GM23338 (cell line): ENCODE results near the gene DAND5. TPM values are rescaled to one million over a fixed set of nuclear protein-coding genes. Genes with fewer than 3 reads are reported as not detected.

Experiments
- ATAC-seq: fragments of 200-7000 bp; cut with Tn5 transposase; 3 replicates; pipeline ENCODE4 v1.9.1; 2020
- DNase-seq: peaks from one replicate; pipeline ENCODE4 v3.0.0-alpha.2; 2015; ENCODE audit warnings: low spot score
- H2AFZ ChIP-seq: fragments of 200-600 bp; sonication (generic); 2 replicates; pipeline ENCODE4 v1.8.0; 2016; ENCODE audit warnings: antibody characterized with exemption, mild to moderate bottlenecking, moderate library complexity
- H3F3A ChIP-seq: fragments of 200-600 bp; sonication (generic); replicated peaks from 2 replicates; pipeline ENCODE4 v1.8.0; 2017; ENCODE audit warnings: antibody characterized with exemption, mixed run types, low read depth
- H3K27ac ChIP-seq: fragments of 200-600 bp; sonication (generic); 2 replicates; pipeline ENCODE4 v1.6.1; 2016; ENCODE audit warnings: low read depth
- H3K27me3 ChIP-seq: fragments of 200-600 bp; sonication (generic); 2 replicates; pipeline ENCODE4 v1.8.0; 2016; ENCODE audit warnings: mild to moderate bottlenecking, mixed run types, moderate library complexity; ENCODE audit not compliant: insufficient read depth
- H3K36me3 ChIP-seq: fragments of 200-600 bp; sonication (generic); 2 replicates; pipeline ENCODE4 v1.8.0; 2016; ENCODE audit warnings: mild to moderate bottlenecking; ENCODE audit not compliant: insufficient read depth
- H3K4me1 ChIP-seq: fragments of 200-600 bp; sonication (generic); 2 replicates; pipeline ENCODE4 v1.8.0; 2016; ENCODE audit warnings: mild to moderate bottlenecking, moderate library complexity; ENCODE audit not compliant: insufficient read depth
- H3K4me2 ChIP-seq: fragments of 200-600 bp; sonication (generic); 2 replicates; pipeline ENCODE4 v1.7.1; 2017; ENCODE audit warnings: mixed run types
- H3K4me3 ChIP-seq: fragments of 200-600 bp; sonication (generic); 2 replicates; pipeline ENCODE4 v1.6.1; 2016; ENCODE audit warnings: mixed run types
- H3K79me2 ChIP-seq: fragments of 200-600 bp; sonication (generic); replicated peaks from 2 replicates; pipeline ENCODE4 v1.8.0; 2017; ENCODE audit warnings: mild to moderate bottlenecking; ENCODE audit not compliant: insufficient read depth
- H3K9me2 ChIP-seq: fragments of 200-600 bp; sonication (generic); 2 replicates; pipeline ENCODE4 v1.8.0; 2017; ENCODE audit not compliant: insufficient read depth
- H4K20me1 ChIP-seq: fragments of 200-600 bp; sonication (generic); replicated peaks from 2 replicates; pipeline ENCODE4 v1.8.0; 2017; ENCODE audit warnings: mild to moderate bottlenecking; ENCODE audit not compliant: insufficient read depth
- H3K27ac Mint-ChIP-seq: 2 replicates; pipeline ENCODE4 v1.8.0; 2020; ENCODE audit warnings: inconsistent platforms, mild to moderate bottlenecking, moderate library complexity, mixed read lengths
- H3K27me3 Mint-ChIP-seq: 3 replicates; pipeline ENCODE4 v1.8.0; 2022; ENCODE audit warnings: low read depth, mild to moderate bottlenecking, moderate library complexity, mixed read lengths, inconsistent platforms; ENCODE audit not compliant: insufficient read depth, poor library complexity
- H3K36me3 Mint-ChIP-seq: 3 replicates; pipeline ENCODE4 v1.8.0; 2021; ENCODE audit warnings: low read depth, mild to moderate bottlenecking, inconsistent platforms, moderate library complexity, mixed read lengths
- H3K4me1 Mint-ChIP-seq: 3 replicates; pipeline ENCODE4 v1.8.0; 2020; ENCODE audit warnings: mild to moderate bottlenecking, inconsistent platforms, mixed read lengths
- H3K4me3 Mint-ChIP-seq: 3 replicates; pipeline ENCODE4 v1.8.0; 2021; ENCODE audit warnings: moderate library complexity, mild to moderate bottlenecking, inconsistent platforms, mixed read lengths
- H3K9me3 Mint-ChIP-seq: 3 replicates; pipeline ENCODE4 v1.8.0; 2020; ENCODE audit warnings: moderate library complexity, mild to moderate bottlenecking, inconsistent platforms, mixed read lengths
- CREB1 ChIP-seq: fragments of 250-450 bp; sonication (Bioruptor Pico); IDR thresholded peaks from 2 replicates; pipeline ENCODE4 v1.5.0; 2020; ENCODE audit warnings: low read depth, mild to moderate bottlenecking, moderate library complexity
- EZH2 ChIP-seq: fragments of 200-600 bp; sonication (generic); IDR thresholded peaks from one replicate; pipeline ENCODE4 v1.8.0; 2017; ENCODE audit warnings: antibody characterized with exemption, mild to moderate bottlenecking, low read depth; ENCODE audit not compliant: unreplicated experiment
- JUNB ChIP-seq: IDR thresholded peaks from one replicate; pipeline ENCODE4 v1.6.1; 2016; ENCODE audit warnings: antibody characterized with exemption; ENCODE audit not compliant: unreplicated experiment
- STAT1 ChIP-seq: IDR thresholded peaks from one replicate; pipeline ENCODE4 v1.6.1; 2016; ENCODE audit warnings: antibody characterized with exemption; ENCODE audit not compliant: unreplicated experiment
- ZNF331 ChIP-seq: fragments of 250-450 bp; sonication (Bioruptor Pico); IDR thresholded peaks from 2 replicates; pipeline ENCODE4 v1.5.0; 2020; ENCODE audit warnings: low read depth, mild to moderate bottlenecking, moderate library complexity
- polyA plus RNA-seq: library from polyadenylated mRNA; unstranded; fragments of >200 nt; fragmentation: Nextera tagmentation; extraction: Ambion mirVana; gene quantifications from 2 replicates; pipeline ENCODE4 v1.2.1, GENCODE V29; 2016
- total RNA-seq: library from RNA; depleted of rRNA; stranded (reverse); fragments of >200 nt; shearing (Covaris generic); gene quantifications from 2 replicates; pipeline ENCODE4 v1.2.3, GENCODE V29; 2014
- TF ChIP-seq, protein P1 (sequence below): IDR thresholded peaks from one replicate; pipeline ENCODE4 v1.6.1; 2018; ENCODE audit warnings: antibody characterized with exemption; ENCODE audit not compliant: unreplicated experiment
- TF ChIP-seq, protein P2 (sequence below): fragments of 250-450 bp; sonication (Bioruptor Pico); IDR thresholded peaks from 2 replicates; pipeline ENCODE4 v1.5.0; 2020; ENCODE audit warnings: mild to moderate bottlenecking, moderate library complexity

The DAND5 gene
- total and polyA plus RNA-seq, 2 experiments from 2014 or later, result 0.18 to 0.28 TPM

DNA sequence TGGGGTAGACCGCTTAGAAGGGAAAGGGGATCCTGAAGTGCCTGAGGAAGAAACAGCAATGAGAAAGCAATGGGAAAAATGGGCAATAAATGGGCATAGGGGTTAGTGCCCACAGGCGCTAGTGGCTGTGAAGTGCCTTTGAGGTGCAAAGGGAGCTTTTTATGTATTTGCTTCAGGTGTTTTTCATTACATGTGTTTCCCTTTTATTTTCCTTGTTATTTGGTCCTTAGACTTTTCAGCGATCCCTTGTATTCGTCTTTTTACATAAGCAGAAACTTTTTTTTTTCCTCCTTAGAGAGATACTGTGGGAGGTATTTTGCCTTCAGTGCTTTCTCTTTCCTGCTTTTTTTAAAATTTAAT, 45.5 kb downstream of the DAND5 start (continued):
- TF ChIP-seq, protein P1, sequence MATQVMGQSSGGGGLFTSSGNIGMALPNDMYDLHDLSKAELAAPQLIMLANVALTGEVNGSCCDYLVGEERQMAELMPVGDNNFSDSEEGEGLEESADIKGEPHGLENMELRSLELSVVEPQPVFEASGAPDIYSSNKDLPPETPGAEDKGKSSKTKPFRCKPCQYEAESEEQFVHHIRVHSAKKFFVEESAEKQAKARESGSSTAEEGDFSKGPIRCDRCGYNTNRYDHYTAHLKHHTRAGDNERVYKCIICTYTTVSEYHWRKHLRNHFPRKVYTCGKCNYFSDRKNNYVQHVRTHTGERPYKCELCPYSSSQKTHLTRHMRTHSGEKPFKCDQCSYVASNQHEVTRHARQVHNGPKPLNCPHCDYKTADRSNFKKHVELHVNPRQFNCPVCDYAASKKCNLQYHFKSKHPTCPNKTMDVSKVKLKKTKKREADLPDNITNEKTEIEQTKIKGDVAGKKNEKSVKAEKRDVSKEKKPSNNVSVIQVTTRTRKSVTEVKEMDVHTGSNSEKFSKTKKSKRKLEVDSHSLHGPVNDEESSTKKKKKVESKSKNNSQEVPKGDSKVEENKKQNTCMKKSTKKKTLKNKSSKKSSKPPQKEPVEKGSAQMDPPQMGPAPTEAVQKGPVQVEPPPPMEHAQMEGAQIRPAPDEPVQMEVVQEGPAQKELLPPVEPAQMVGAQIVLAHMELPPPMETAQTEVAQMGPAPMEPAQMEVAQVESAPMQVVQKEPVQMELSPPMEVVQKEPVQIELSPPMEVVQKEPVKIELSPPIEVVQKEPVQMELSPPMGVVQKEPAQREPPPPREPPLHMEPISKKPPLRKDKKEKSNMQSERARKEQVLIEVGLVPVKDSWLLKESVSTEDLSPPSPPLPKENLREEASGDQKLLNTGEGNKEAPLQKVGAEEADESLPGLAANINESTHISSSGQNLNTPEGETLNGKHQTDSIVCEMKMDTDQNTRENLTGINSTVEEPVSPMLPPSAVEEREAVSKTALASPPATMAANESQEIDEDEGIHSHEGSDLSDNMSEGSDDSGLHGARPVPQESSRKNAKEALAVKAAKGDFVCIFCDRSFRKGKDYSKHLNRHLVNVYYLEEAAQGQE, result no peak
- TF ChIP-seq STAT1 (no peak), JUNB (no peak)
- TF ChIP-seq, protein P2, sequence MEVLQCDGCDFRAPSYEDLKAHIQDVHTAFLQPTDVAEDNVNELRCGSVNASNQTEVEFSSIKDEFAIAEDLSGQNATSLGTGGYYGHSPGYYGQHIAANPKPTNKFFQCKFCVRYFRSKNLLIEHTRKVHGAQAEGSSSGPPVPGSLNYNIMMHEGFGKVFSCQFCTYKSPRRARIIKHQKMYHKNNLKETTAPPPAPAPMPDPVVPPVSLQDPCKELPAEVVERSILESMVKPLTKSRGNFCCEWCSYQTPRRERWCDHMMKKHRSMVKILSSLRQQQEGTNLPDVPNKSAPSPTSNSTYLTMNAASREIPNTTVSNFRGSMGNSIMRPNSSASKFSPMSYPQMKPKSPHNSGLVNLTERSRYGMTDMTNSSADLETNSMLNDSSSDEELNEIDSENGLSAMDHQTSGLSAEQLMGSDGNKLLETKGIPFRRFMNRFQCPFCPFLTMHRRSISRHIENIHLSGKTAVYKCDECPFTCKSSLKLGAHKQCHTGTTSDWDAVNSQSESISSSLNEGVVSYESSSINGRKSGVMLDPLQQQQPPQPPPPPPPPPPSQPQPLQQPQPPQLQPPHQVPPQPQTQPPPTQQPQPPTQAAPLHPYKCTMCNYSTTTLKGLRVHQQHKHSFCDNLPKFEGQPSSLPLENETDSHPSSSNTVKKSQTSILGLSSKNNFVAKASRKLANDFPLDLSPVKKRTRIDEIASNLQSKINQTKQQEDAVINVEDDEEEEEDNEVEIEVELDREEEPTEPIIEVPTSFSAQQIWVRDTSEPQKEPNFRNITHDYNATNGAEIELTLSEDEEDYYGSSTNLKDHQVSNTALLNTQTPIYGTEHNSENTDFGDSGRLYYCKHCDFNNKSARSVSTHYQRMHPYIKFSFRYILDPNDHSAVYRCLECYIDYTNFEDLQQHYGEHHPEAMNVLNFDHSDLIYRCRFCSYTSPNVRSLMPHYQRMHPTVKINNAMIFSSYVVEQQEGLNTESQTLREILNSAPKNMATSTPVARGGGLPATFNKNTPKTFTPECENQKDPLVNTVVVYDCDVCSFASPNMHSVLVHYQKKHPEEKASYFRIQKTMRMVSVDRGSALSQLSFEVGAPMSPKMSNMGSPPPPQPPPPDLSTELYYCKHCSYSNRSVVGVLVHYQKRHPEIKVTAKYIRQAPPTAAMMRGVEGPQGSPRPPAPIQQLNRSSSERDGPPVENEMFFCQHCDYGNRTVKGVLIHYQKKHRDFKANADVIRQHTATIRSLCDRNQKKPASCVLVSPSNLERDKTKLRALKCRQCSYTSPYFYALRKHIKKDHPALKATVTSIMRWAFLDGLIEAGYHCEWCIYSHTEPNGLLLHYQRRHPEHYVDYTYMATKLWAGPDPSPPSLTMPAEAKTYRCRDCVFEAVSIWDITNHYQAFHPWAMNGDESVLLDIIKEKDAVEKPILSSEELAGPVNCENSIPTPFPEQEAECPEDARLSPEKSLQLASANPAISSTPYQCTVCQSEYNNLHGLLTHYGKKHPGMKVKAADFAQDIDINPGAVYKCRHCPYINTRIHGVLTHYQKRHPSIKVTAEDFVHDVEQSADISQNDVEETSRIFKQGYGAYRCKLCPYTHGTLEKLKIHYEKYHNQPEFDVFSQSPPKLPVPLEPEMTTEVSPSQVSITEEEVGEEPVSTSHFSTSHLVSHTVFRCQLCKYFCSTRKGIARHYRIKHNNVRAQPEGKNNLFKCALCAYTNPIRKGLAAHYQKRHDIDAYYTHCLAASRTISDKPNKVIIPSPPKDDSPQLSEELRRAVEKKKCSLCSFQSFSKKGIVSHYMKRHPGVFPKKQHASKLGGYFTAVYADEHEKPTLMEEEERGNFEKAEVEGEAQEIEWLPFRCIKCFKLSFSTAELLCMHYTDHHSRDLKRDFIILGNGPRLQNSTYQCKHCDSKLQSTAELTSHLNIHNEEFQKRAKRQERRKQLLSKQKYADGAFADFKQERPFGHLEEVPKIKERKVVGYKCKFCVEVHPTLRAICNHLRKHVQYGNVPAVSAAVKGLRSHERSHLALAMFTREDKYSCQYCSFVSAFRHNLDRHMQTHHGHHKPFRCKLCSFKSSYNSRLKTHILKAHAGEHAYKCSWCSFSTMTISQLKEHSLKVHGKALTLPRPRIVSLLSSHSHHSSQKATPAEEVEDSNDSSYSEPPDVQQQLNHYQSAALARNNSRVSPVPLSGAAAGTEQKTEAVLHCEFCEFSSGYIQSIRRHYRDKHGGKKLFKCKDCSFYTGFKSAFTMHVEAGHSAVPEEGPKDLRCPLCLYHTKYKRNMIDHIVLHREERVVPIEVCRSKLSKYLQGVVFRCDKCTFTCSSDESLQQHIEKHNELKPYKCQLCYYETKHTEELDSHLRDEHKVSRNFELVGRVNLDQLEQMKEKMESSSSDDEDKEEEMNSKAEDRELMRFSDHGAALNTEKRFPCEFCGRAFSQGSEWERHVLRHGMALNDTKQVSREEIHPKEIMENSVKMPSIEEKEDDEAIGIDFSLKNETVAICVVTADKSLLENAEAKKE (CRISPR knock-in tag), result no peak

DNA sequence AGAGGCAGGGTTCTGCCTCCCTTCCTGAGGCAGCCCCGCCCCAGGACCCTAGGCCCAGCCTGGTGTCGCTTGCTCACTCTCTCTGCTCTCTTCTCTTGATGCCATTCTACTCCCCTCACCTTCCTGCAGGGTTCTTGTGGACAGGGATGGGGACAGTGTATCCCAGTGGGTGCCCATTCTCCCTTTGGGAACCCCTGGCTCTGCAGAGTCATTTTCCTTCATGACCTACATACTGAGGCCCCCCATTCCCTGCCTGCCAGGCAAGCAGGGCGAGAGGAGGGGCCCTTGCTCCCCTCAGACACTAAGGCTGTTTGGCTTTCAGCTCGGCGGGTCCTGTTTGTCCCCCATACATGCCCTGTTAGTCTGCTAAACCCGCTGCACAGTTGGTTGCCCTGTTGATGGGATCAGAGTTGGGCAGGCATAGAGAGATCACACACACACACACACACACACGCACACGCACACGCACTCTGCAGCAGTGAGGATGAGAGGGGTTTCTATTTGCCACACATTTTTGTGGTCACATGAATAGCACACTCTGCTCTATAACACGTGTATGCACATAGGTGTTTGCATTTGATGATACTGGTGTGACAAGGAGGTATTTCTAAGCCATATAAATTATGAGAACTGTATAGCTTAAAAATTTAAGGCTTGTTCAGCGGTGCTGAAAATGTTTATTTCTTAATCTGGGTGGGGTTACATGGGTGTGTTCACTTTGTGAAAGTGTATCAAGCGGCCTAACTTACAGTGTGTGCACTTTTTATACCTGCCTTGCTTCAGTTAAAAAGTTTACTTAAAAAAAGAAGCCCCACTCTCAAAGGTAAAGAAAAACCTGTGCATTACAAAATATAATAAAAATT, 46.2 kb downstream of the DAND5 start:
- Histone ChIP-seq H3K79me2 (no peaks in the 10 kb centered on the region), H3K27me3 (peaks cover 98% of the 10 kb centered on the region), H3K4me3 (no peak overlapping the region), H3F3A (peaks cover 50% of the 10 kb centered on the region), H3K4me2 (peak overlapping the region; percentile 68; the same call in 1 of the 2 replicates), H3K36me3 (no peaks in the 10 kb centered on the region), H4K20me1 (peaks cover 37% of the 10 kb centered on the region), H3K27ac (no peak overlapping the region), H3K9me2 (no peaks in the 10 kb centered on the region), H2AFZ (no peak overlapping the region), H3K4me1 (peaks cover 87% of the 10 kb centered on the region)
- Mint-ChIP-seq H3K4me1 (peaks cover 74% of the 10 kb centered on the region), H3K36me3 (no peaks in the 10 kb centered on the region), H3K4me3 (peak overlapping the region; percentile 14; the same call in 1 of the 3 replicates), H3K27me3 (peaks cover 100% of the 10 kb centered on the region), H3K9me3 (peaks cover 21% of the 10 kb centered on the region), H3K27ac (no peak overlapping the region)
- peak; percentile 75 for DNase-seq
- ATAC-seq, result peak; percentile 12
- TF ChIP-seq JUNB (no peak), CREB1 (CRISPR knock-in tag) (no peak), EZH2 (peak; percentile 28), ZNF331 (CRISPR knock-in tag) (no peak)
